Urinary bladder (tissue), 4 donors: ENCODE results near the gene SIRT7. TPM values are rescaled to one million over a fixed set of nuclear protein-coding genes. Genes with fewer than 3 reads are reported as not detected.

ENCODE experiments used
- DNase-seq: peaks from one replicate; pipeline ENCODE4 v3.0.0-alpha.2; 2015; ENCODE audit errors: extremely low spot score
- H3K27ac ChIP-seq: one replicate; pipeline ENCODE4 v1.5.1; 2013; ENCODE audit warnings: low read depth, mild to moderate bottlenecking, moderate library complexity
- H3K36me3 ChIP-seq: one replicate; pipeline ENCODE4 v1.6.1; 2013; ENCODE audit warnings: mild to moderate bottlenecking, moderate library complexity; ENCODE audit not compliant: insufficient read depth
- H3K4me1 ChIP-seq: one replicate; pipeline ENCODE4 v1.6.1; 2013; ENCODE audit warnings: mild to moderate bottlenecking, moderate library complexity; ENCODE audit not compliant: insufficient read depth
- H3K4me3 ChIP-seq: one replicate; pipeline ENCODE4 v1.5.1; 2013; ENCODE audit warnings: low read depth, low read length
- WGBS: extraction: QIAGEN DNeasy Blood & Tissue Kit; methylation state at CpG from one replicate; pipeline ENCODE4 v1.1.7; 2013; 5-methylcytosine and 5-hydroxymethylcytosine counted together
- polyA plus RNA-seq: library from polyadenylated mRNA; stranded (reverse); fragments of 200-250 nt; gene quantifications from one replicate; pipeline ENCODE4 v1.2.3, GENCODE V29; 2013
- total RNA-seq: library from RNA; depleted of rRNA; stranded (reverse); fragments of >200 nt; gene quantifications from one replicate; pipeline ENCODE4 v1.2.3, GENCODE V29; 2014
- donor health status: healthy with polysubstance abuse.
- donor health status: healthy.

SIRT7 gene
- total RNA-seq = 3.9 TPM
- polyA plus RNA-seq = 22.7 TPM

GRCh38 chr17:81917565-81918332 lies at the start of gene SIRT7:
Gene SIRT7, minus strand, starts transcription at chr17:81918176. Its CDS starts 45 bp downstream, at chr17:81918131.
- no peaks in the 10 kb centered on the region for H3K4me1 ChIP-seq
- peak within 1 kb of the TSS; percentile 97 for H3K4me3 ChIP-seq
- peak within 1 kb of the TSS; percentile 72 for H3K27ac ChIP-seq
- peaks cover 7% of the 10 kb centered on the region for H3K36me3 ChIP-seq
- under 1% methylated on average over 94 of the region's 94 CpGs for WGBS
- no peak for DNase-seq

GRCh38 chr17:81967244-81967532 lies 49.2 kb upstream of the SIRT7 start:
- no peak for DNase-seq
- no peaks in the 10 kb centered on the region for H3K4me1 ChIP-seq
- WGBS = 47% methylated on average over 5 of the region's 5 CpGs
- H3K27ac ChIP-seq = no peak overlapping the region
- H3K4me3 ChIP-seq = no peak overlapping the region
- no peaks in the 10 kb centered on the region for H3K36me3 ChIP-seq

GRCh38 chr17:81966343-81967243 lies 48.6 kb upstream of the SIRT7 start:
- Histone ChIP-seq H3K36me3 (no peaks in the 10 kb centered on the region), H3K4me3 (no peak overlapping the region), H3K4me1 (no peaks in the 10 kb centered on the region), H3K27ac (no peak overlapping the region)
- DNase-seq = no peak
- 47% methylated on average over 41 of the region's 41 CpGs for WGBS

- no peaks in the 10 kb centered on the region for H3K36me3 ChIP-seq
- no peak for DNase-seq
- H3K27ac ChIP-seq = no peak overlapping the region
- peaks cover 3% of the 10 kb centered on the region for H3K4me1 ChIP-seq
- H3K4me3 ChIP-seq = no peak overlapping the region
- WGBS = 72% methylated on average over 22 of the region's 22 CpGs
These were observed 46.3 kb upstream of the SIRT7 start for GRCh38 chr17:81964081-81964849.

GRCh38 chr17:81962499-81963441 lies 44.8 kb upstream of the SIRT7 start:
- WGBS = 65% methylated on average over 37 of the region's 37 CpGs
- no peak overlapping the region for H3K27ac ChIP-seq
- H3K36me3 ChIP-seq = no peaks in the 10 kb centered on the region
- H3K4me1 ChIP-seq = peaks cover 3% of the 10 kb centered on the region
- no peak overlapping the region for H3K4me3 ChIP-seq
- no peak for DNase-seq

- peaks cover 3% of the 10 kb centered on the region for H3K4me1 ChIP-seq
- DNase-seq = no peak
- H3K36me3 ChIP-seq = no peaks in the 10 kb centered on the region
- WGBS = 11% methylated on average over 82 of the region's 82 CpGs
- peak overlapping the region; percentile 37 for H3K4me3 ChIP-seq
- no peak overlapping the region for H3K27ac ChIP-seq
These were observed 43.8 kb upstream of the SIRT7 start for GRCh38 chr17:81961521-81962498.

- H3K27ac ChIP-seq = no peak within 1 kb of the TSS
- DNase-seq = no peak
- no peaks in the 10 kb centered on the region for H3K36me3 ChIP-seq
- H3K4me3 ChIP-seq = peak within 1 kb of the TSS; percentile 37
- peaks cover 3% of the 10 kb centered on the region for H3K4me1 ChIP-seq
- under 1% methylated on average over 62 of the region's 65 CpGs for WGBS
These were observed 43.1 kb upstream of the SIRT7 start, which contains the start of gene NOTUM for GRCh38 chr17:81961087-81961511. Gene NOTUM, minus strand, starts transcription at chr17:81961187. Its CDS starts 278 bp downstream, at chr17:81960909.

- no peak overlapping the region for H3K27ac ChIP-seq
- no peak for DNase-seq
- H3K4me3 ChIP-seq = peak overlapping the region; percentile 37
These were observed 42.4 kb upstream of the SIRT7 start for GRCh38 chr17:81960130-81960958.

GRCh38 chr17:81959362-81960129 lies 41.6 kb upstream of the SIRT7 start:
- H3K27ac ChIP-seq = no peak overlapping the region
- peak overlapping the region; percentile 37 for H3K4me3 ChIP-seq
- DNase-seq = no peak
- 2% methylated on average over 111 of the region's 112 CpGs for WGBS
- H3K36me3 ChIP-seq = no peaks in the 10 kb centered on the region
- H3K4me1 ChIP-seq = peaks cover 3% of the 10 kb centered on the region

More at GRCh38 chr17:81960130-81960958, 42.4 kb upstream of the SIRT7 start:
- Histone ChIP-seq H3K4me1 (peaks cover 3% of the 10 kb centered on the region), H3K36me3 (no peaks in the 10 kb centered on the region)
- 1% methylated on average over 98 of the region's 98 CpGs for WGBS

- Histone ChIP-seq H3K27ac (no peak overlapping the region), H3K4me3 (no peak overlapping the region), H3K4me1 (peaks cover 3% of the 10 kb centered on the region), H3K36me3 (no peaks in the 10 kb centered on the region)
- no peak for DNase-seq
- 66% methylated on average over 15 of the region's 15 CpGs for WGBS
These were observed 40.8 kb upstream of the SIRT7 start for GRCh38 chr17:81958633-81959342.
